ENCODE results near the gene VEGFA. TPM values are rescaled to one million over a fixed set of nuclear protein-coding genes. Genes with fewer than 3 reads are reported as not detected.

VEGFA gene
- total RNA-seq, 2 donors from 2014 or later: 113 to 216 TPM

- peaks cover 16% of the 10 kb centered on the region for H3K4me1 ChIP-seq
- H3K9me3 ChIP-seq: no peaks in the 10 kb centered on the region
- H3K36me3 ChIP-seq: peaks cover 12% of the 10 kb centered on the region
- no peak overlapping the region for H3K9ac ChIP-seq (ENCODE audit: low read depth in 2 of 2, low read length in 2 of 2)
- no peak for TF ChIP-seq CTCF (IDR thresholded peaks at IDR 0.05)
- H3K27ac ChIP-seq: no peak overlapping the region
- intact Hi-C loops (cut with DNase I): no loop called here
- no peak overlapping the region for H3K4me3 ChIP-seq
- peak; percentile 46 for DNase-seq
- H3K27me3 ChIP-seq: no peaks in the 10 kb centered on the region
Measured at GRCh38 chr6:43776115-43776798, 6.2 kb downstream of the VEGFA start.

GRCh38 chr6:43776799-43777776, 7.1 kb downstream of the VEGFA start:
- intact Hi-C loops (cut with DNase I): no loop called here
- peaks cover 16% of the 10 kb centered on the region for H3K4me1 ChIP-seq
- no peaks in the 10 kb centered on the region for H3K9me3 ChIP-seq
- H3K27me3 ChIP-seq: no peaks in the 10 kb centered on the region
- no peak for TF ChIP-seq CTCF (IDR thresholded peaks at IDR 0.05)
- H3K27ac ChIP-seq: no peak overlapping the region
- DNase-seq: no peak
- H3K4me3 ChIP-seq: no peak overlapping the region
- H3K36me3 ChIP-seq: peaks cover 19% of the 10 kb centered on the region
- no peak overlapping the region for H3K9ac ChIP-seq (ENCODE audit: low read depth in 2 of 2, low read length in 2 of 2)

- Histone ChIP-seq H3K27me3 (no peaks in the 10 kb centered on the region), H3K9ac (ENCODE audit: low read depth in 2 of 2, low read length in 2 of 2) (no peak overlapping the region), H3K4me1 (peaks cover 16% of the 10 kb centered on the region), H3K27ac (no peak overlapping the region), H3K4me3 (no peak overlapping the region), H3K36me3 (peaks cover 23% of the 10 kb centered on the region), H3K9me3 (no peaks in the 10 kb centered on the region)
- intact Hi-C loops (cut with DNase I): no loop called here
- TF ChIP-seq CTCF (IDR thresholded peaks at IDR 0.05): no peak
- no peak for DNase-seq
Measured at GRCh38 chr6:43778131-43778855, 8.3 kb downstream of the VEGFA start.

- TF ChIP-seq CTCF (IDR thresholded peaks at IDR 0.05): no peak
- no peak overlapping the region for H3K9ac ChIP-seq (ENCODE audit: low read depth in 2 of 2, low read length in 2 of 2)
- no peak overlapping the region for H3K4me3 ChIP-seq
- H3K9me3 ChIP-seq: no peaks in the 10 kb centered on the region
- intact Hi-C loops (cut with DNase I): no loop called here
- no peaks in the 10 kb centered on the region for H3K27me3 ChIP-seq
- H3K36me3 ChIP-seq: peaks cover 23% of the 10 kb centered on the region
- peaks cover 7% of the 10 kb centered on the region for H3K4me1 ChIP-seq
- no peak overlapping the region for H3K27ac ChIP-seq
- no peak for DNase-seq
Measured at GRCh38 chr6:43778976-43779851, 9.2 kb downstream of the VEGFA start.

Data from colonic mucosa (tissue), 4 donors.